GM21367 (cell line): ENCODE measurements around the gene SFXN5.

ENCODE experiments used
- ATAC-seq: cut with Tn5 transposase; IDR thresholded peaks from one replicate; pipeline ENCODE4 v1.9.1; 2021; ENCODE audit not compliant: unreplicated experiment

Gene SFXN5

DNA sequence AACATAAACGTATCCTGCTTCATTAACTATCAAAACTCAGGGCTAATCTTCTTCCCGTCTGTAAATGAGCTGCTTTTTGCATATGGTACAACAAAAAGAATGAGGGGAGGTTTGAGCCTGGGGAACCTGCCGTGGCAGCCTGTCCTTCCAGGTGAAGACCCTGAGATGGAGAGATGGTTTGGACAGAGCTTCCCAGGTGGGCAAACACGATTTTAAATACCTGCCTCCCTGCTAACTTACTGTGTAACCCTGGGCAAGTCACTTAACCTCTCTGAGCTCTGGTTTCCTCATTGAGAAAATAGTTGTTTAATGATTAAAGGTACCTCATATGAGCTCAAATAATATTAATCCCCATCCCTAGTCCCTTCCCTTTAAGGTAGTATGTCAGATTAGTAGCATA, 145.1 kb downstream of the SFXN5 start:
- ATAC-seq, result no peak

DNA sequence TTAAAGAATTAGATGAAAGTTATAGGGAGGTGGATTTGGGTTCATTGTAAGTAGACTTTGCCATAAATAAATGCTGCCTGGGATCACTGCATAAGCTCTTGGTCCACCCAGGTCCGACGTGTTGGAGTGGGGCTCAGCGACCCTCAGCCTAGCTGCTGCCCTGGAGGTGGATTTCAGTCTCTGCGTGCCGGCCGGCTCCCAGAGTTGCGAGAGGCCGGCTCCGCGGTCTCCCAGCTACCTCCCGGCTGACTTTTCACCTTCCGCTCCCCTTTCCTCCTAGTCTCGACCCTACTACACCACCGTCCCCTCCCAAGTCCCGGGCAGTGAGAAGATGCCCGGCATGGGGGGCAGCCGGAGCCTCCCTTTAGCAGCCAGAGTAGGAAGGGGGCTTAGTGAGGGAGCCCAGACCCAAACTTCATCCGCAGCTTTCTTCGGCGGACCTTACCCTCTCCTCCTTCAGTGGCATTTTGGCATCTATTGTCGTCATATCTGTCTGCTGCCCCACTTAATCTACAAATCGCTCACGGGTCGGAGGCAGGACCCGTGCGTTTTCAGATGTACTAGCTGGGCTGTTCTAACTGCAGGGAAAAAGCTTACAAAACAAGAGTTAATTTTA, 146.1 kb downstream of the SFXN5 start:
- ATAC-seq, result no peak

DNA sequence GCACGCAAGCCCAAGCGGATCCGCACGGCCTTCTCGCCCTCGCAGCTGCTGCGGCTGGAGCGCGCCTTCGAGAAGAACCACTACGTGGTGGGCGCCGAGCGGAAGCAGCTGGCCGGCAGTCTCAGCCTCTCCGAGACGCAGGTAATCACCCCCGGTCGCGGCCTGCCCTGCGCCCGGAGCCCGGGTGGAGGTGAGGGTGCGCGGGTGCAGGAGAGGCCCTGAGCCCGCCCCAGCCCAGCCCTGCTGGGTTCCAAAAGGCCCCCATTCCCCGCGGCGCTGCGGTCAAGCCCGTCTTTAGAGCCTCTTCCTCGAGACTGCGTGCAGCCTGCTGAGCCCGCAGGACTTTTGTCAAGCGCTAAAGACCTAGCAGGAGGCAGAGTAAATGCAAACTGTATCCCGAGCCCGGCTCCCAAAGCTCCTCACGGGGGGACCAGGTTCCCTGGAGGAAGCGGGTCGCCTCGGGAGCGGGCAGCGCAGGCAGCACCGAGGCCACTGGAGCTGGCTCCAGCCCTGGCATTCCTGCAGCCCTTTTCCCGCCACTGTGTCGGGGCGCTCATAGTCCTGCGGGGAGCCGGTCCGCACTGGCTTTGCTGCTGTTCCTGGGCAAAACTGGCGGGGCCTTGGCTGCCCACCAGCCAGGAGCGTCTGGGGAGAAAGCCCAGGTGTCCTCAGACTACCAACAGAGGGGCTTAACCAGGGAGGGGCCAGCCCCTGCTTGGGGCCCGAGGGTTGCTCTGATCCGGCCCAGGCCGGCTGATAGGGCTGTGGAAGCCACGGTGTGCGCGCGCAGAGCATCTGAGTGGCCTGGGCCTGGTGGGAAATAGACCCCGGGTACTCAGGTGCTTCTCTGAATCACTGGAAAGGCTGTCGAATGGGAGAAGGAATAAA, 146.9 kb downstream of the SFXN5 start:
- ATAC-seq, result no peak

DNA sequence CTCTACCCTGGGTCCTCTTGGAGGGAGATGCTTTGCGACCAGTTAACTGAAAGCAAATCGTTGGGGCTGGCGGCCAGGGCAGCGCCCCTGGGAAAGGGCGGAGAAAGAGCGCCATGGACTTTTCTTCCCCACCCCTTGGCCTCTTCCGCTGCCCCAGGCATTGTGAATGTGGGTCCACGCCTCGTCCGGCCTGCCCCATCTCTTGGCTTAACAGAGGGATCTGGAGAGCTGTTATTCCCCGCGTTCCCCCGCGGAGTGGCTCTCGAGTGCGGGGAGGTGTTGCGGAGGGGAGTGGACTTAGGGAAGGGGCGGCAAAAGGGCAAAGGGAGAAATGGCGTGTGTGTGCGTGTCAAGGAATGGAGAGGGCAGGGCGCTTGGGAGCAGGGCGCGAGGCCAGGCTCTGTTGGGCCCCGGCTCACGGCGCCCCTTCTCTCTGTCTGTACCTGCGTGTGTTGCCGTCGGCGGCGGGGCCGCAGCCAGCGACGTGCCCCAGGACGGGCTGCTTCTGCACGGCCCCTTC, 147.6 kb downstream of the SFXN5 start:
- no peak for ATAC-seq

DNA sequence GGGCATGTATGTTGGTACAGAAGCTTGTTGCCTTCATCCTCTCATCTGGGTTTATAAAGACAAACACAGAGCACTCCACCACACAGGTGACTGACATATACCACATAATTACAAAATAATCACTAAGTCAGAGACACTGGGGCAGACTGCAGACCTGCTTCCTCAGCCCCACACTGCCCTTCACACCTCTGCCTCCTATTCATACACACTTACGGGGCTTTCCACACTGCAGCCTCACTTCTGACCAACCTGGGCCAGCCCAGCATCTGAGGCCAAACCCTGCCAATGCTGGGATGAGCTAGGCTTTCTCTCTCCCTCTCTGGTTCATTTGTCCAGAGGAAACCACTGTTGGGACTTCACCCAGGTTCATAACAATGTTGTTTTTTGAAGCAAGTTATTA, 149.7 kb downstream of the SFXN5 start:
- no peak for ATAC-seq

DNA sequence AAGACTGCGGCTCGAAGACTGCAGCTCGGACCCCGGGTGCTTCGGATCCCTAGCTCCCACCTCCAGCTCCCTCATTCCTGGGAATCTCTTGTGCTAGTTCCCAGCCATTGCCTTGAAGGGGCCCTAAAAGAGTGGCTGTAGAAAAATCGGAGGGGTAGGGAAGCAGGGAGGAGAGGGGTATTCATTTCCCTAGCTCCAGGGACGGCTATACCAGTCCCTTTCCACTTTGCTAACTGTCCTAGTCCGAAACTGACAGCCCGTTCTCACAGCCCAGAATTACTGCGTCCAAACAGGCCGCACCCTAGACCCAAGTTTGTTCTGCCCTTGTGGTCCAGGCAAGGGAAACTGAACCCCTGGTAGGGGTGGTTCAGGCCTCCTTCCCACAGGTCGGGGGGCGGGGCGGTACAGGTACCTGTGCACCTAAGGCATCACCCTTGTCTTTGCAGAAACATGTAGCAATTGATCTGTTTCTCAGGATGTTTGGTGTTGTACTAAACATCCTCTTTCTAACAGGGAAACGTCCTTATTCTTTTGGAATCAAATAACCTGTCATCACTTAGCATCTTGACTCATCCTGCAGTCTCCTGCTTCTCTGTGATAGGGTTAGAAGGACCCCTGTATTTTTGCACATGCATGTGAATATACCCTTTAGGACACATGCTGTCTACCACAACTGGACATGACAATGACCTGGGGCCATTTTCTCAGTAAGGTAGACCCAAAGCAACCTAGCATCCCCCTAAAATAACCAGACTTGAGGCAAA, 150.2 kb downstream of the SFXN5 start:
- ATAC-seq, result no peak

DNA sequence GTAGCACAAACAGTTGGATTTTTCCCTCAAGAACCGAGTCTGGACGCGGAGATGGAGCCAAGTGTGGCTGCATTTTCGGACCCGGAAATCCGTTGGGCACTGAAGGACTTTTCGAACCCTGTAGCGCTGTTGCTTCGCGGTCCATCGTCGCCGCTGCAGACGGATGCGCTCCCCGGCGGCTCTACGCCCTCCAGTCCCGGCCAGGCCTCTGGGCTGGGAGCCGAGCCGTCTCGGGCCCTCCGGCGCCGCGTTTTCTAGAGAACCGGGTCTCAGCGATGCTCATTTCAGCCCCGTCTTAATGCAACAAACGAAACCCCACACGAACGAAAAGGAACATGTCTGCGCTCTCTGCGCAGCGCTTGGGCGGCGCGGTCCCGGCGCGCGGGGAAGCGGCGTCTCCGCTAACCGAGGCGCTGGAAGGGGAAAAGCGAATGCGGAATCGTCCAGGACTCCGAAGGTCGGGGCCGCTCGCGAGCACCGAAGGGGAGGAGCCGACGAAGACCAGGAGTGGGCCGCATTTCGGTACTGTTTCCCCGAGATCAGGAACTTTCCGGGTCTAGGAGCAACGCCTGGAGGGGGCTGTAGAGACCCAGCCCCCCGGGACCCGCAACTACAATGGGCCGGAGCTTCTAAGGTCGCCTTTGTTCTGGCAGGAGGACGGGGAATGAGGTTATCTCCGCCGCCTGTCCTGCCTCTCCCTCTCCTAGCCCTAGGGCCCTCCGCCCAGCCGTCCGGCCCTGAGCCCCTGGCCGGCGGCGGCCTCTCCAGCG, 151.0 kb downstream of the SFXN5 start:
- ATAC-seq, result no peak

DNA sequence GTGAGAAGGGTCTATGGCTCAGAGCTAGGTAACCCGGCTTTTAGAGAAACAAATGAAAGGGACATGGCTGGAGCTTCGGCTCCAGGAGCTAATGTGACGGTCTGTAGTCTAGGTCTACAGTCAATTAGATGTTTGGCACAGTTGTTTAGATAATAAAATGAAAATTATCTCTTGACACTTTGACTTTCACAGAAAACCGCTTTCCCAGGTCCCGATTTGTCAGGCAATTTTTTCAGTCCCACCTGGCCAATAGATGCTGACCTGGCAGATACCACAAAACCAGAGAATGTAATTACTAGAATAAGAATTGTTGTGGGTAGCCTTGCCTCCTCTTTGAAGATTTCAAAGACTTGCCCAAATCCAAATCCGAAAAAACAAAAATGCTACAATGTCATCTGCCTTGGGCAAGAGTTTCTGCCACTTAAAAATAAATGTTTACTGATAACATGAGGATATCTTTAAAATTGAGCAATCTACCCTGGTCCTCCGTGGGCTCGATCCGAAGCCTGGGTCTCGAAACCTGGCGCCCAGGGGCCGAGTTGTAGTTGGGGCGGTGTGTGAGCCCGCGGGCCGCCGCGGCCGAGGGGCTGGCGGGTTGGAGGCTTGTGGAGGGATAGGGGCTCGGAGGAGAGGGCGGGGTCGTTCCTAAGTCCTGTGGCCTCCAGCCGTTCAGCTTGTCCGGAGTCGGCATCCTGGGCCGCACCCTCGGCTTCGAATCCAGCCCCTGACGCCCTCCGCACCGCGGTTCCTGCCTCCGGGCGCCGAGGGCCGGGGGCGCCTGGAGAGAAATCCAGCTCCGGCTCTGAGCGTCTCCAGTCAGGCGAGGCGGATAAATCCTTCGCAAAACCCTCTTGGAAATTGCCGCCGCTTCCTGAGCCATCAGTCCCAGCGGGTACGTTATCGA, 151.8 kb downstream of the SFXN5 start:
- no peak for ATAC-seq

DNA sequence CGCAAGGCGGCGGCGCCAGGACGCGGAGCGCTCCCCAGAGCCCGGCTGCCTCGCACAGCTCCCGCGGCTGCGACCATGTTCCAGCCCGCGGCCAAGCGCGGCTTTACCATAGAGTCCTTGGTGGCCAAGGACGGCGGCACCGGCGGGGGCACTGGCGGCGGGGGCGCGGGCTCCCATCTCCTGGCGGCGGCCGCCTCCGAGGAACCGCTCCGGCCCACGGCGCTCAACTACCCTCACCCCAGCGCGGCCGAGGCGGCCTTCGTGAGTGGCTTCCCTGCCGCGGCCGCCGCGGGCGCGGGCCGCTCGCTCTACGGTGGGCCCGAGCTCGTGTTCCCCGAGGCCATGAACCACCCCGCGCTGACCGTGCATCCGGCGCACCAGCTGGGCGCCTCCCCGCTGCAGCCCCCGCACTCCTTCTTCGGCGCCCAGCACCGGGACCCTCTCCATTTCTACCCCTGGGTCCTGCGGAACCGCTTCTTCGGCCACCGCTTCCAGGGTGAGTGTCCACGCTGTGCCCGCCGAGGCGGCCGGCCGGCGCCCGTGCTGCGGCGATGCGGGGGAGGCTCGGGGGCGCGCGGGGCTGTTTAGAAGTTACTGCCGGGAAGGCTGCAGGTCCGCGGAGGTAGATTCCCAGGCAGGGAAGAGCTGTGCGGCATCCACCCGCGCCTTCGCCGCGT, 153.5 kb downstream of the SFXN5 start:
- no peak for ATAC-seq

DNA sequence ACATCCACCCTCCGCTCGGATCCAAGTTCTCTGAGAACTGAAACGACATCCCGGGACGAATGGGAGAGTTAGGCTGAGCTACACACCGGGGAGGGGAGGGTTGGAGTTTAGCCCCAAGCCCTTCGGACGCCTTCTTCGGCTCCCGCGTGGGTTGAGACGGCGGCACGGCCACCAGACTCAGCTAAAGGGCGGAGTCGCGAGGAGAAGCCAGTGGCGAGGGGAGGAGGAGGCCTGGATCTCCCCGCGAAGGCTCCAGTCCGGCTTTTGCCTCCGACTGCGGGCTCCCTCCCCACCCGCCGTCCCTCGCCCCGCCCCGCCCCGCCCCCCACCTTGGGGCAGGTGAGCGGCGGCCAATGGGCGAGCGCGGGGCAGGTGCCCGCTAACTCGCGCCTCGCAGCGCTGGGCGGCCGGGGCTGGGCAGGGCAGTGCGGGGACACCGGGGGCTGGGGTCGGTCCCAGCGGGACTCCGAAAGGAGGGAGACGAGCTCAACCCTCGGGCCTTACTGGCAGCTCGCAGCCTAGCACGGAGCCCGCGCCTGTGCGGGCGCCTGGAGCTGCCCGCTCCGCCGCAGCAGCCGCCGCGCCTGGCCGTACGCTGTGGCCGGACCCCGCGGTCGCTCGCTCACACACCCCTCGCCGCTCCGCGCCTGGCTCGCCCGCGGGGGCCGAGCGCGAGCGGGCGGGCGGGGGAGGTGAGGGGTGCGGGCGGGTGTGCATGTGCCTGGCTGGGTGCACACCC, 154.2 kb downstream of the SFXN5 start, which contains the start of gene EMX1:
TSS of gene EMX1 (plus strand) at position 382 of the 739 bp plus-strand sequence. CDS start at position 716, 334 bp downstream.
- ATAC-seq, result no peak

DNA sequence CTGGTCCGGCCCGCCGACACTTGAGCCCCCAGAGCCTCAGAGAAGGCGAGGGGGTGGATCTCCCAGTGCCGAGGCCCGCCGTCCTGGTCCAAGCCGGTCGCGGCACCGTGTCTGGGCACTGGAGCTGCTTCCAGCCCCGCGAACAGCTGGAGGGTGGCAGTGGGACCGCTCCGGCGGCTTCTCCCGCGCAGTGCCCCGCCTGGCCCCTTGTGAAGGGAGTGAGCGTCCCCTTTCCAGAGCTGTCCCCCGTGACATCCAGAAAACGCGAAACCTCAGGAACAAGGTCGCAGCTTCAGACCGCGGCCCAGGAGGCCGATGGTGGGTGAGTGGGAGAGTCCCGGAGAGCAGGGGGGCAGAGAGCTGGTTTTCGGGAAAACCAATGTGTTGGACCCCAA, 154.8 kb downstream of the SFXN5 start:
- ATAC-seq, result no peak

DNA sequence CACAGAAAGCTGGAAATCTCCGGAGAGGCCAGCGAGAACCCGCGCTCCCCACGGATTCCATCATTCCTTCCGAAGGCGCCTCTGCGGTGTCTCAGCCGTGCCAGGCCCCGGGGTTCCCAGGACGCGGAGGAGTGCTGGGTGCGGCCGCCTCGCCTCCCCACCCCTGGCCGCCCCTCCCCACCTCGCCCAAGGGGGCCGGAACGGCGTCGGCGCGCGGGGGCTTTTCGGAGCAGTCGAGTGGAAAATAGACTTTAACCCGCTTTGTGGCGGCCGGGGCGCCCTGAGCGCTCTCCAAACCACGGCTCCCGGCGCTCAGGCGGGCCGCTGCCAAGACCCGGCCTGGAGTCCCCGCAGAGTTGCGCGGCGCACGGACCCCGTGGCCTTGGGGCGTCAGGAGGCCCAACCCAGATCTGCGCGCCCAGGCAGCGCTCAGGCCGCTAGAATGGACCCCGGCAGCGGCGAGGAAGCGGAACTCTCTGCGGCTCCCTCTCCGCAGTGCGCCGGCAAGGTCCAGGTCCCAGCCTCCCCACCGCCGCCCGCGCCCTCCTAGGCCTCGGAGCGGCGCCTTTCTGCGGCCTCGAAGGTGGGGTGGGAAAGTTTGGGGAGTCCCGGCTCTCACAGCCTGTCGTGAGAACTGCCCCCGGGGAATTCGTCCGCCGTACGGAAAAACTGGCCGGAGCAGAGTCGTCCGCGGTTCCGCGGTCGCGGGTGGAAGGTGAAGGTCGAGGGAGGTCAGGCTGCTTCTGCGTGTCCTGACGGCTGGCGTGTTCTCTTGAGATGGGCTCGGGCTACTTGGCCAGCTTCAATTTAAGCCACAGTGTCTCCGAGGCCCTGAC, 155.4 kb downstream of the SFXN5 start:
- peak; percentile 68 for ATAC-seq

DNA sequence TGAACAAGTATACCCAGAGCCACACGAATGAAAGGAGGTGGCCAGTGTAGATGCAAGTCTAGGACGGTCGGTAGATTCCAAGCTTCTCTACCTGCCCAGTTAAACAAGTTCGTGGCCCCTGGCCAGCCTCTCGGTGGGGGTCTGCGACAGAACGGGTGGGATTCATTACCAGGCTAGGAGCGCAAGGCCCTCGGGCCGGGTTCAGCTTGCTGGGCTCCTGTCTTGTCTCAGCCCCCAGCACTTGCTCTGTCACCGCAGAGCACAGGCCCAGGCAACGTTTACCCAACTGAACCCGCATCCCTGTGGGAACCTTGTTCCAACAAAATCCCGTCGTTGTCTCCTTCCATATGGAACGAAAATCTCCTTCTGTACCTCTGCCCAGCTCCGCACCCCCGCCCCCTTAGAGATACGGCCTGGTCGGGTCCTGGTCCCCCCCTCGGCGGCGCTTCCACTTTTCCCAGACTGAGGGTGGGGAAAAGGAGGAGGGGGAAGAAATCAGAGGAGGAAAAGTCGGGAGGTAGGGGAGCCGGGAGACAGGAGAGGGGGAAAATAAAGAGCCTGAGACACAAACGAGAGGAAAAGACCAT, 156.1 kb downstream of the SFXN5 start:
- ATAC-seq, result no peak

DNA sequence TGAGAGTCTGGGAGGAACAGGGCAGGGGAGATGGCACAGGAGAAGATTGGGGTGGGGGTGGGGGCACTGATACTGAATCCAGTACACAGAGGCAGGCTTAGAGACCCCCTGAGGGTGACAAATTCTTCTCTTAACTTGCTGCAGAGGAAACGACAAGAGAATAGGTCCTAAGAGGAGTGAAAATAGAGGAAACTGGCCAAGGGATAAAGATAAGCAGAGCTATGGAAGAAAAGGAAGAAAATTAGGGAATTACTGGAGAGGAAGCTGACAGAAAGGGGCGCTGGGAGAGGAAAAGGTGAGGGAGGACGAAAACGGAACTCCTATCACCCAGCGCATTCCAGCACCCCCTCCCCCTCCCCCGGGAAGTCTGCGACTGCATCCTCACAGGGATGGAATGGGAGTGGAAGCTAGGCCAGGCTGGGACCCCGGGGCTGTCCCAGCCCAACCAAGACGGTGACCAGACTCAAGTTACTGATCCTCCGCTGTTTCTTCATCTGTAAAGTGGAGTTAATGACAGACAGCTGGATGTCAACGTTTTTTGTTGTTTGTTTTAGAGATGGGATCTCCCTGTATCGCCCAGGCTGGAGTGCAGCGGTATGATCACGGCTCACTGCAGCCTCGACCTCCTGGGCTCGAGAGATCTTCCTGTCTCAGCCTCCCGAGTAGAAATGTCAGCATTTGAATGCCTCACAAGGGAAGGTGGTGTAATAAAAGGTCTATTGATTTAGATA, 156.8 kb downstream of the SFXN5 start:
- ATAC-seq, result no peak

DNA sequence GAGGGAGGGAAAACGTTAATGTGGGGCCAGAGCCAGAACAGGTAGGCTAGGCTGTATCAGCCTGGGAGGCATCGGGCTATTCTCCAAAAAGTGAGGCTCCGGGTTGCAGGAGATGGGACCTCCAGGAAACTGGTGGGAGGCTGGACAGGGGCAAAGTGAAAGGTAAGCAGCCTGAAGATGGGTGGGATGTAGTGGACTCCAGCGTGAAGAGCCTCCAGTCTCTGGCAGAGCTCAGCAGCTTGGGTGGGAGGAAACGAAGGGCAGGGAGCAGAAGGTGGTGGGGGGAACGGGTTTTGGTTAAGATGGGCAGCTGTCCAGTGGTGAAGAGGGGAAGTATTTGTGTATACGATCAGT, 157.3 kb downstream of the SFXN5 start:
- ATAC-seq, result no peak

DNA sequence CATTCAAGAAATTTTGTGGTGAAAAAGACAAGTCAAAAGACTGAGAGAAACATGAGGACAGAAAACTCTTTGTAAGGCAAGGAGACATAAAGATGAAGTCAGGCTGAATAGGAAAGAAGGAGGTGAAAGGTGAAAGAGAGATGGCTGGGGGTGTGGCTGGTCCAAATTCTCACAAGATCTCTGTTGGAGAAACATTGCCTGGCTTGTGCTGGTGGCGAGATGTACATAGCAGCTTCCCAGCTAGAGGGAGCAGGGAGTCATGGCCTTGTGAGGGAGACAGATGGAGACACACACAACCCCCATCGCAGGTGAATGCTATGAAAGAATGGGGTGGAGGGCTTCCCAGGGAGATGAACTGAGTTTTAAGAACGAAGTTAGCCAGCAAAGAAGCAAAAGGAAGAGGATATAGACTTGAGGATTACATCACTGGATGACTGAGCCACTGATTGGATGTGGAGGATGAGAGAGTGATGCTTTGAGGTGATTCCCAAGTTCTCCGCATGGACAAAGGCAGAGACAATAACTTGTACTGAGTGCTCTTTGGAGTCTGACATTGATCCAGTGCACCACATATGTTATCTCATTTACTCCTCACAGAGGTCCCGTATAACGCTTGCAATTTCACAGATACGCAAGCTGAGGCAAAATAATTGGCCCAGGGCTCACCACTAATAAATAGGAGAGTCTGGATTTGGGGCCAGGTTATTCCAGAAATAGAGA, 157.9 kb downstream of the SFXN5 start:
- ATAC-seq, result no peak
